K562 (cell line): ENCODE results near the gene ST3GAL3. TPM values are rescaled to one million over a fixed set of nuclear protein-coding genes. Genes with fewer than 3 reads are reported as not detected.

Experiments used
- ADNP ChIP-seq: fragments of 200-800 bp; sonication (Bioruptor generic); IDR thresholded peaks from 2 replicates; pipeline ENCODE4 v1.6.1; 2016; ENCODE audit warnings: missing genetic modification characterization, missing compliant biosample characterization
- BHLHE40 ChIP-seq: IDR thresholded peaks from 2 replicates; pipeline ENCODE4 v1.6.1; 2011; ENCODE audit warnings: low read length, improper control_type of control experiment
- CBX1 ChIP-seq: sonication (generic); IDR thresholded peaks from 2 replicates; pipeline ENCODE4 v1.6.1; 2016; ENCODE audit warnings: antibody characterized with exemption, low read depth, mild to moderate bottlenecking
- CREB1 ChIP-seq, 2 experiments: sonication (generic) in 1 of 2; formaldehyde crosslinking in 1 of 2; IDR thresholded peaks; 2 replicates each; pipeline versions ENCODE4 v1.6.1 to v1.8.0; 2012 to 2022; ENCODE audit warnings: inconsistent platforms in 1 of 2, mild to moderate bottlenecking in 1 of 2, missing genetic modification reagents in 1 of 2, moderate library complexity in 1 of 2
- DACH1 ChIP-seq: fragments of 450-650 bp; IDR thresholded peaks from 2 replicates; pipeline ENCODE4 v1.6.1; 2018; ENCODE audit not compliant: partially characterized antibody
- DDX20 ChIP-seq: fragments of 450-650 bp; IDR thresholded peaks from 2 replicates; pipeline ENCODE4 v1.6.1; 2016; ENCODE audit warnings: missing genetic modification characterization, low read depth, mild to moderate bottlenecking, missing compliant biosample characterization, moderate library complexity
- DMBX1 ChIP-seq: fragments of 250-450 bp; sonication (Bioruptor Pico); IDR thresholded peaks from 2 replicates; pipeline ENCODE4 v1.8.0; 2022; ENCODE audit warnings: inconsistent platforms, mild to moderate bottlenecking, moderate library complexity, borderline replicate concordance
- ETV1 ChIP-seq: fragments of 450-650 bp; conservative IDR thresholded peaks from 2 replicates; pipeline ENCODE4 v1.6.1; 2016; ENCODE audit warnings: missing genetic modification characterization, control low read depth, low read depth, missing compliant biosample characterization
- ETV6 ChIP-seq, 3 experiments: fragments of 150-350 bp in 1 of 3; sonication (generic) in 1 of 3; formaldehyde crosslinking in 1 of 3; IDR thresholded peaks; 2 replicates each; pipeline versions ENCODE4 v1.6.1 to v1.8.0; 2014 to 2022; ENCODE audit warnings: borderline replicate concordance in 2 of 3, low read depth in 2 of 3, antibody characterized with exemption in 1 of 3, low read length in 1 of 3, mild to moderate bottlenecking in 1 of 3, missing genetic modification reagents in 1 of 3
- HDAC6 ChIP-seq: IDR thresholded peaks from 2 replicates; pipeline ENCODE4 v1.6.1; 2012; ENCODE audit warnings: low read depth, mild to moderate bottlenecking, control low read depth, inconsistent platforms, low read length, moderate library complexity
- IFI16 ChIP-seq: fragments of 250-450 bp; sonication (Bioruptor Pico); IDR thresholded peaks from 2 replicates; pipeline ENCODE4 v2.1.2; 2022; ENCODE audit warnings: mild to moderate bottlenecking, inconsistent platforms
- KDM1A ChIP-seq, 2 experiments: fragments of 450-650 bp; IDR thresholded peaks; 2 replicates each; pipeline ENCODE4 v1.6.1; 2016; ENCODE audit warnings: mild to moderate bottlenecking in 2 of 2
- NCOA6 ChIP-seq: fragments of 450-650 bp; IDR thresholded peaks from 2 replicates; pipeline ENCODE4 v1.6.1; 2017; ENCODE audit warnings: mild to moderate bottlenecking
- OTX1 ChIP-seq: fragments of 450-650 bp; formaldehyde crosslinking; IDR thresholded peaks from 2 replicates; pipeline ENCODE4 v1.4.0; 2022; ENCODE audit warnings: mild to moderate bottlenecking
- POLR2AphosphoS2 ChIP-seq: IDR thresholded peaks from 2 replicates; pipeline ENCODE4 v1.6.1; 2012; ENCODE audit warnings: low read length, improper control_type of control experiment
- POLR2B ChIP-seq: fragments of 450-650 bp; IDR thresholded peaks from 2 replicates; pipeline ENCODE4 v1.6.1; 2018; ENCODE audit warnings: low read depth; ENCODE audit not compliant: partially characterized antibody
- SMAD4 ChIP-seq: fragments of 250-450 bp; sonication (Bioruptor Pico); conservative IDR thresholded peaks from 2 replicates; pipeline ENCODE4 v1.8.0; 2021; ENCODE audit warnings: inconsistent platforms, mild to moderate bottlenecking, moderate library complexity
- SMC3 ChIP-seq: conservative IDR thresholded peaks from 2 replicates; pipeline ENCODE4 v1.6.1; 2011; ENCODE audit warnings: low read depth, low read length, improper control_type of control experiment; ENCODE audit not compliant: insufficient read depth
- SPI1 ChIP-seq: IDR thresholded peaks from 2 replicates; pipeline ENCODE4 v1.6.1; 2011; ENCODE audit warnings: low read depth, low read length, control low read depth, borderline replicate concordance
- TCFL5 ChIP-seq: fragments of 250-450 bp; sonication (Bioruptor Pico); conservative IDR thresholded peaks from 2 replicates; pipeline ENCODE4 v1.6.1; 2021; ENCODE audit warnings: mild to moderate bottlenecking, moderate library complexity, matching md5 sums
- TEAD2 ChIP-seq: fragments of 450-650 bp; IDR thresholded peaks from 2 replicates; pipeline ENCODE4 v1.6.1; 2016; ENCODE audit warnings: missing genetic modification characterization, control low read depth, missing compliant biosample characterization
- XRCC4 ChIP-seq: IDR thresholded peaks from one replicate; pipeline ENCODE4 v1.6.1; 2011; ENCODE audit not compliant: insufficient read depth, insufficient read length; ENCODE audit errors: extremely low read depth
- ZNF140 ChIP-seq: fragments of 250-450 bp; sonication (Bioruptor Pico); IDR thresholded peaks from 2 replicates; pipeline ENCODE4 v1.8.0; 2021; ENCODE audit warnings: moderate library complexity, mild to moderate bottlenecking, inconsistent platforms
- ZNF232 ChIP-seq: sonication (generic); formaldehyde crosslinking; IDR thresholded peaks from 2 replicates; pipeline ENCODE4 v1.8.0; 2022; ENCODE audit warnings: mild to moderate bottlenecking, missing genetic modification reagents
- ZNF696 ChIP-seq: fragments of 250-450 bp; sonication (Bioruptor Pico); conservative IDR thresholded peaks from 2 replicates; pipeline ENCODE4 v1.4.0; 2020; ENCODE audit warnings: mild to moderate bottlenecking, moderate library complexity
- ZNF79 ChIP-seq: fragments of 250-450 bp; sonication (Bioruptor Pico); IDR thresholded peaks from 2 replicates; pipeline ENCODE4 v1.4.0; 2020; ENCODE audit warnings: low read depth, mild to moderate bottlenecking, moderate library complexity
- polyA plus RNA-seq, 8 experiments: library from polyadenylated mRNA; depleted of rRNA in 4 of 8; stranded (reverse) in 5 of 8; unstranded in 3 of 8; fragments of >200 nt; fragmentation: Nextera tagmentation in 2 of 8; fragmentation: Illumina TruSeq in 1 of 8; extraction: Ambion mirVana in 2 of 8; extraction: Trizol in 1 of 8; gene quantifications; 2 replicates each; pipeline versions ENCODE4 v1.2.1 to v1.2.3, GENCODE V29; 2011 to 2014; ENCODE audit warnings: inconsistent platforms in 1 of 8, missing spikeins in 1 of 8
- total RNA-seq, 7 experiments: library from RNA; depleted of rRNA in 6 of 7; stranded (reverse); fragments of >200 nt in 6 of 7; fragmentation: Illumina TruSeq in 2 of 7; extraction: Trizol in 2 of 7; gene quantifications; 2 replicates each; pipeline versions ENCODE4 v1.2.1 to v1.2.3, GENCODE V29; 2011 to 2021; ENCODE audit warnings: low replicate concordance in 1 of 7
- TF ChIP-seq, protein P1 (sequence below): sonication (generic); formaldehyde crosslinking; IDR thresholded peaks from 2 replicates; pipeline ENCODE4 v1.8.0; 2022; ENCODE audit warnings: mild to moderate bottlenecking, missing genetic modification reagents, borderline replicate concordance

The ST3GAL3 gene
- total and polyA plus RNA-seq, 9 of the 15 experiments (the other 6 are each of a cell fraction or from before 2014, with no cell fraction given) = 1.2 to 18.9 (median 11.0) TPM

DNA sequence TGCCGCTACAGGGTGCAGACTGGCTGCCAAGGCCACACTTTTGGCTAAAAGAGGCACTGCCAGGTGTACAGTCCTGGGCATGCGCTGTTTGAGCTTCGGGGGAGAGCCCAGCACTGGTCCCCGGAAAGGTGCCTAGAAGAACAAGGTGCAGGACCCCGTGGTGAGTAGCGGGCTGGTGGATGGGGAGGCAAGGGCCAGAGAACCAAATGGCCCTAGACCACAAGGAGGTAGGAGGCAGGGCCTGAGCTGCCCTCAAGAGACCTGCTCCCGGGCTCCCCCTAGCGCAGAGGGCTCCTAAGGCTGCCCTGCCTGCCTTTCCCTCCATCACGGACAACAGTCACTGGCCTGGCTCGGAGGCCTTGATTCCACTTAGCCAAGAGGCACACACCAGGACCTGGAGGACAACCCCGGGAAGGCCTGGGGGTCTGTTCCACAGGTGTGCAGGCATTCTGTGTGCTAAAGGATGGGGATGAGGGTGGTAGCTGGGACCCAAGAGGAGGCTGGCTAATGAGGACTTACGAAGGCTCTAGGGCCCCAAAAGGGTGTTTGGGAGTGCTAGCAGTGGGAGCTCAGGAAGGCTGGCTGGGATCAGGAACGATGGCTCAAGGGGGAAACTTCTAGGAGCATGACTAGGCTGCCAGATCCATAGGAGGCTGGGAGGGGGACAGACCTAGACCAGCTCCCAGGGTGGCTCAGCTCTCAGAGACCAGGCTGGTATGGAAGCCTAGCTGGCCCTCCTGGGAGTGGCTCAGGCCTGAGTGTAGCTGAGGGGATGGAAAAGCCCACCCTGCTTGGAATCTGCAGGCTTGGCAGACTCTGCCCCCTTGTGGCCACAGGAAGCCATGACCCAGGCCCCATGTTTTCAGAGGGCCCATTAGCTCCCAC lies 227.0 kb downstream of the ST3GAL3 start (continued):
- TF ChIP-seq KDM1A (IDR thresholded peaks at IDR 0.05) = no peak
- no peak for TF ChIP-seq SPI1
- TF ChIP-seq, protein P1, sequence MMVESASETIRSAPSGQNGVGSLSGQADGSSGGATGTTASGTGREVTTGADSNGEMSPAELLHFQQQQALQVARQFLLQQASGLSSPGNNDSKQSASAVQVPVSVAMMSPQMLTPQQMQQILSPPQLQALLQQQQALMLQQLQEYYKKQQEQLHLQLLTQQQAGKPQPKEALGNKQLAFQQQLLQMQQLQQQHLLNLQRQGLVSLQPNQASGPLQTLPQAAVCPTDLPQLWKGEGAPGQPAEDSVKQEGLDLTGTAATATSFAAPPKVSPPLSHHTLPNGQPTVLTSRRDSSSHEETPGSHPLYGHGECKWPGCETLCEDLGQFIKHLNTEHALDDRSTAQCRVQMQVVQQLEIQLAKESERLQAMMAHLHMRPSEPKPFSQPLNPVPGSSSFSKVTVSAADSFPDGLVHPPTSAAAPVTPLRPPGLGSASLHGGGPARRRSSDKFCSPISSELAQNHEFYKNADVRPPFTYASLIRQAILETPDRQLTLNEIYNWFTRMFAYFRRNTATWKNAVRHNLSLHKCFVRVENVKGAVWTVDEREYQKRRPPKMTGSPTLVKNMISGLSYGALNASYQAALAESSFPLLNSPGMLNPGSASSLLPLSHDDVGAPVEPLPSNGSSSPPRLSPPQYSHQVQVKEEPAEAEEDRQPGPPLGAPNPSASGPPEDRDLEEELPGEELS = no peak
- no peak for TF ChIP-seq XRCC4
- TF ChIP-seq ADNP (tag) = no peak
- TF ChIP-seq DACH1 = no peak
- no peak for TF ChIP-seq ZNF140 (CRISPR knock-in tag)
- peak; percentile 96 for TF ChIP-seq SMC3
- no peak; the same call in 1 of the 2 replicates for TF ChIP-seq CBX1
- no peak for TF ChIP-seq IFI16 (CRISPR knock-in tag)
- TF ChIP-seq ZNF232 (CRISPR knock-in tag) = no peak
- no peak for TF ChIP-seq DMBX1
- no peak for TF ChIP-seq ZNF696 (CRISPR knock-in tag)
- TF ChIP-seq HDAC6 = no peak
- TF ChIP-seq CREB1 (IDR thresholded peaks at IDR 0.05) = no peak
- no peak; the same call in 1 of the 2 replicates for TF ChIP-seq CREB1 (CRISPR knock-in tag; IDR thresholded peaks at IDR 0.05)
- no peak for TF ChIP-seq POLR2AphosphoS2
- no peak for TF ChIP-seq TCFL5
- TF ChIP-seq ETV1 = 0 out of 2 replicates have a peak, but pooled peaks have one; percentile 36
- TF ChIP-seq OTX1 (CRISPR knock-in tag) = no peak
- no peak for TF ChIP-seq SMAD4
- no peak; a peak in 1 of 4 replicates for TF ChIP-seq ETV6 (IDR thresholded peaks at IDR 0.05; ENCODE audit: borderline replicate concordance in 1 of 2, low read depth in 2 of 2, low read length in 1 of 2)
- no peak for TF ChIP-seq ETV6 (CRISPR knock-in tag; IDR thresholded peaks at IDR 0.05; ENCODE audit: borderline replicate concordance)
- no peak for TF ChIP-seq TEAD2 (tag)
- TF ChIP-seq ZNF79 = no peak
- no peak for TF ChIP-seq NCOA6
- TF ChIP-seq POLR2B = no peak
- no peak for TF ChIP-seq DDX20 (tag)
- no peak for TF ChIP-seq BHLHE40
